HepG2 (cell line): ENCODE results near the gene TGFBR1. TPM values are rescaled to one million over a fixed set of nuclear protein-coding genes. Genes with fewer than 3 reads are reported as not detected.

Experiments used
- AGO2 ChIP-seq: fragments of 200-400 bp; formaldehyde crosslinking; optimal IDR thresholded peaks from 2 replicates; pipeline ENCODE3; 2017; ENCODE audit warnings: mild to moderate bottlenecking, low read depth, low read length, moderate library complexity
- CBX2 ChIP-seq, 2 experiments: fragments of 200-600 bp in 1 of 2; sonication (generic); formaldehyde crosslinking in 1 of 2; IDR thresholded peaks; 2 replicates each; pipeline versions ENCODE4 v1.7.0 to v1.8.1; 2018 to 2022; ENCODE audit warnings: low read depth in 2 of 2, low read length in 1 of 2, mild to moderate bottlenecking in 1 of 2, missing genetic modification reagents in 1 of 2
- CREB1 ChIP-seq, 2 experiments: fragments of 450-650 bp in 1 of 2; IDR thresholded peaks; 2 replicates each; pipeline ENCODE4 v1.6.1; 2016 to 2017; ENCODE audit warnings: control low read depth in 1 of 2, mild to moderate bottlenecking in 1 of 2, missing compliant biosample characterization in 1 of 2, missing genetic modification characterization in 1 of 2
- CREBL2 ChIP-seq: sonication (generic); formaldehyde crosslinking; IDR thresholded peaks from 2 replicates; pipeline ENCODE4 v1.8.1; 2023; ENCODE audit warnings: missing genetic modification reagents, mild to moderate bottlenecking, borderline replicate concordance
- HDAC2 ChIP-seq: sonication (generic); formaldehyde crosslinking; IDR thresholded peaks from 2 replicates; pipeline ENCODE4 v1.4.0; 2020; ENCODE audit warnings: missing genetic modification reagents
- HNF4A ChIP-seq: sonication (generic); formaldehyde crosslinking; IDR thresholded peaks from 2 replicates; pipeline ENCODE4 v1.4.0; 2020; ENCODE audit warnings: missing genetic modification reagents
- ISL2 ChIP-seq: sonication (generic); formaldehyde crosslinking; IDR thresholded peaks from 2 replicates; pipeline ENCODE4 v1.5.0; 2020; ENCODE audit warnings: missing genetic modification reagents
- JARID2 ChIP-seq: sonication (generic); formaldehyde crosslinking; IDR thresholded peaks from 2 replicates; pipeline ENCODE4 v1.8.1; 2023; ENCODE audit warnings: missing genetic modification reagents, inconsistent platforms; ENCODE audit not compliant: insufficient replicate concordance
- KLF11 ChIP-seq: IDR thresholded peaks from 2 replicates; pipeline ENCODE4 v1.6.1; 2016; ENCODE audit warnings: missing compliant biosample characterization
- MED1 ChIP-seq: sonication (generic); formaldehyde crosslinking; IDR thresholded peaks from 2 replicates; pipeline ENCODE4 v1.4.0; 2020; ENCODE audit warnings: missing genetic modification reagents
- NFRKB ChIP-seq: fragments of 450-650 bp; IDR thresholded peaks from 2 replicates; pipeline ENCODE4 v1.6.1; 2017
- RFXANK ChIP-seq: IDR thresholded peaks from 2 replicates; pipeline ENCODE4 v1.6.1; 2016
- SKIL ChIP-seq: sonication (generic); formaldehyde crosslinking; IDR thresholded peaks from 2 replicates; pipeline ENCODE4 v1.8.0; 2022; ENCODE audit warnings: missing genetic modification reagents, mild to moderate bottlenecking, moderate library complexity, borderline replicate concordance
- SOX5 ChIP-seq: IDR thresholded peaks from 2 replicates; pipeline ENCODE4 v1.6.1; 2016; ENCODE audit warnings: borderline replicate concordance
- TBX2 ChIP-seq: sonication (generic); formaldehyde crosslinking; IDR thresholded peaks from 2 replicates; pipeline ENCODE4 v1.5.0; 2020; ENCODE audit warnings: missing genetic modification reagents, mild to moderate bottlenecking, borderline replicate concordance
- ZBTB7B ChIP-seq: sonication (generic); formaldehyde crosslinking; IDR thresholded peaks from 2 replicates; pipeline ENCODE4 v1.4.0; 2020; ENCODE audit warnings: missing genetic modification reagents
- ZNF281 ChIP-seq: sonication (generic); formaldehyde crosslinking; IDR thresholded peaks from 2 replicates; pipeline ENCODE4 v1.4.0; 2020; ENCODE audit warnings: missing genetic modification reagents, borderline replicate concordance
- ZNF282 ChIP-seq: fragments of 450-650 bp; IDR thresholded peaks from 2 replicates; pipeline ENCODE4 v1.6.1; 2018; ENCODE audit not compliant: partially characterized antibody
- ZNF44 ChIP-seq: sonication (generic); formaldehyde crosslinking; IDR thresholded peaks from 2 replicates; pipeline ENCODE4 v1.5.1; 2020; ENCODE audit warnings: mild to moderate bottlenecking, missing genetic modification reagents
- ZNF615 ChIP-seq: sonication (generic); formaldehyde crosslinking; IDR thresholded peaks from 2 replicates; pipeline ENCODE4 v1.5.0; 2020; ENCODE audit warnings: mild to moderate bottlenecking, missing genetic modification reagents, borderline replicate concordance
- ZNF83 ChIP-seq: sonication (generic); formaldehyde crosslinking; IDR thresholded peaks from 2 replicates; pipeline ENCODE4 v1.4.0; 2020; ENCODE audit warnings: missing genetic modification reagents, mild to moderate bottlenecking, borderline replicate concordance
- polyA plus RNA-seq, 8 experiments: library from polyadenylated mRNA; depleted of rRNA in 3 of 8; stranded (reverse) in 7 of 8; unstranded in 1 of 8; fragments of >200 nt; fragmentation: Illumina TruSeq in 4 of 8; extraction: Trizol in 4 of 8; gene quantifications; 2 replicates each; pipeline versions ENCODE4 v1.2.1 to v1.2.3, GENCODE V29; 2011 to 2016; ENCODE audit warnings: low read depth in 4 of 8, missing spikeins in 1 of 8, mixed read lengths in 1 of 8; ENCODE audit not compliant: insufficient read depth in 1 of 8
- total RNA-seq, 5 experiments: library from RNA; depleted of rRNA; stranded (reverse); fragments of >200 nt; fragmentation: Illumina TruSeq; extraction: Trizol; gene quantifications; 2 replicates each; pipeline ENCODE4 v1.2.3, GENCODE V29; 2016; ENCODE audit warnings: low read depth in 1 of 5
- TF ChIP-seq, protein P1 (sequence below): sonication (generic); formaldehyde crosslinking; IDR thresholded peaks from 2 replicates; pipeline ENCODE4 v1.8.0; 2022; ENCODE audit warnings: low read depth, missing genetic modification reagents
- TF ChIP-seq, protein P2 (sequence below): sonication (generic); formaldehyde crosslinking; IDR thresholded peaks from 2 replicates; pipeline ENCODE4 v1.4.0; 2020; ENCODE audit warnings: missing genetic modification reagents

The TGFBR1 gene
- total and polyA plus RNA-seq, 2 of the 13 experiments (the other 11 are each of a cell fraction or from before 2014, with no cell fraction given) = 16.8 to 23.9 TPM

DNA sequence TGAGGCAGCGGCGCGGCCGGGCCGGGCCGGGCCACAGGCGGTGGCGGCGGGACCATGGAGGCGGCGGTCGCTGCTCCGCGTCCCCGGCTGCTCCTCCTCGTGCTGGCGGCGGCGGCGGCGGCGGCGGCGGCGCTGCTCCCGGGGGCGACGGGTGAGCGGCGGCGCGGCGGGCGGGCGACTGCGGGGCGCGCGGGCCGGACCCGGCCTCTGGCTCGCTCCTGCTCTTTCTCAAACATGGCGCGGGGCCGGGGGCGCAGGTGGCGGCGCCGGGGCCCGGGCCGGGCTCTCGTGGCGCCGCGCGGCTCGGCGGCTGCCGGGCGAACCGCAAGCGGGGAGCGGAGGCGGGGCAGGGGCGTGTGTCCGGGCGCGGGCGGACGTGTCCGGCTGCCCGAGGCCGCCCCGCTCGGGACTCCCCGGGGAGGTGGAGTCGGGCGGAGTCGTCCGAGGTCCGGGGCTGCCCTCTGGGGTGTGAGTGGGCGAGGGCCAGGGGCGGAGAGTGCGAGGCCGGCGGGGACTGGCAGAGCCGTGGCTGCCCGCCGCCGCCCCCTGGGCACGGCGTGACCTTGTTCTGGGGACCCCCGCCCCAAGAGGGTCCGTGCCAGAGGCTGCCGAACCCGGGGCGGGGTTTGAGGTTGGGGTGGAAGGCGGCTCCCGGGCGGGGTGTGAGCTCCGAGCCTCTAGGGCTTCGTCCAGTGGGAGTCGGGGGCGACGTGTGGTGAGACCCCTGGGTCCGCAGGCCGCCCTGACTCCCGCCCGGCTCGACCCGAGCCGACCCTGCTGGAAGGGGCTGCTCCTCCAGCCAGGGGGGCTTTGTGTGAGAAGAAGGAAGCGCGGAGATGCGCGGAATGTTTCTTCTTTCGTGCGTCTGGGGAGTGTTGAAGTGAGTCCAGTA is 485 bp downstream of the TGFBR1 start (continued):
- TF ChIP-seq ZNF615 (CRISPR knock-in tag) = no peak
- no peak for TF ChIP-seq SOX5 (CRISPR knock-in tag)
- TF ChIP-seq HNF4A (CRISPR knock-in tag) = no peak
- TF ChIP-seq RFXANK (CRISPR knock-in tag) = no peak
- no peak for TF ChIP-seq ZNF282
- no peak for TF ChIP-seq JARID2 (CRISPR knock-in tag)
- peak; percentile 62; the same call in 1 of the 2 replicates for TF ChIP-seq ZBTB7B
- TF ChIP-seq CBX2 (IDR thresholded peaks at IDR 0.05; ENCODE audit: low read depth, low read length) = no peak
- no peak for TF ChIP-seq CBX2 (CRISPR knock-in tag; IDR thresholded peaks at IDR 0.05; ENCODE audit: low read depth)
- no peak for TF ChIP-seq MED1 (CRISPR knock-in tag)
- TF ChIP-seq SKIL (CRISPR knock-in tag) = no peak
- TF ChIP-seq NFRKB = no peak
- no peak for TF ChIP-seq ZNF281 (CRISPR knock-in tag)
- no peak for TF ChIP-seq ZNF44 (CRISPR knock-in tag)
- no peak for TF ChIP-seq CREB1 (IDR thresholded peaks at IDR 0.05)
- TF ChIP-seq CREB1 (CRISPR knock-in tag; IDR thresholded peaks at IDR 0.05) = no peak
- no peak for TF ChIP-seq KLF11 (CRISPR knock-in tag)
- TF ChIP-seq TBX2 (CRISPR knock-in tag) = peak; percentile 45; the same call in 1 of the 2 replicates
- TF ChIP-seq, protein P1, sequence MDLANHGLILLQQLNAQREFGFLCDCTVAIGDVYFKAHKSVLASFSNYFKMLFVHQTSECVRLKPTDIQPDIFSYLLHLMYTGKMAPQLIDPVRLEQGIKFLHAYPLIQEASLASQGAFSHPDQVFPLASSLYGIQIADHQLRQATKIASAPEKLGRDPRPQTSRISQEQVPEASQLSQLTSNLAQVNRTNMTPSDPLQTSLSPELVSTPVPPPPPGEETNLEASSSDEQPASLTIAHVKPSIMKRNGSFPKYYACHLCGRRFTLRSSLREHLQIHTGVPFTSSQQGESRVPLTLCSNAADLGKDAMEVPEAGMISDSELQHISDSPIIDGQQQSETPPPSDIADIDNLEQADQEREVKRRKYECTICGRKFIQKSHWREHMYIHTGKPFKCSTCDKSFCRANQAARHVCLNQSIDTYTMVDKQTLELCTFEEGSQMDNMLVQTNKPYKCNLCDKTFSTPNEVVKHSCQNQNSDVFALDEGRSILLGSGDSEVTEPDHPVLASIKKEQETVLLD (CRISPR knock-in tag) = peak; percentile 44; the same call in 1 of the 2 replicates
- TF ChIP-seq ISL2 = no peak
- TF ChIP-seq AGO2 = peak; percentile 25
- TF ChIP-seq, protein P2, sequence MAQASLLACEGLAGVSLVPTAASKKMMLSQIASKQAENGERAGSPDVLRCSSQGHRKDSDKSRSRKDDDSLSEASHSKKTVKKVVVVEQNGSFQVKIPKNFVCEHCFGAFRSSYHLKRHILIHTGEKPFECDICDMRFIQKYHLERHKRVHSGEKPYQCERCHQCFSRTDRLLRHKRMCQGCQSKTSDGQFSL (CRISPR knock-in tag) = no peak
- no peak for TF ChIP-seq HDAC2 (CRISPR knock-in tag)
- no peak for TF ChIP-seq CREBL2
- no peak for TF ChIP-seq ZNF83 (CRISPR knock-in tag)
